SK-N-SH (cell line): ENCODE results near the gene SIRT3. TPM values are rescaled to one million over a fixed set of nuclear protein-coding genes. Genes with fewer than 3 reads are reported as not detected.

ENCODE experiments used
- CTCF ChIA-PET: fragments of 300-600, 350-600 bp; formaldehyde crosslinking; extraction: SDS; loops from one replicate; lab custom pipeline; 2021; lab: Yijun Ruan, JAX
- POLR2A ChIA-PET: fragments of 350-600 bp; sonication (Branson Sonifier 250); formaldehyde crosslinking; extraction: SDS; loops from one replicate; lab custom pipeline; 2020; ENCODE audit warnings: antibody characterized with exemption, inconsistent platforms; lab: Yijun Ruan, JAX
- DNase-seq: peaks from one replicate; pipeline ENCODE4 v3.0.0; 2012
- H2AFZ ChIP-seq: fragments of 200-600 bp; sonication (generic); 2 replicates; pipeline ENCODE4 v1.8.1; 2016; ENCODE audit warnings: antibody characterized with exemption, mild to moderate bottlenecking, low read depth
- H3F3A ChIP-seq: fragments of 200-600 bp; sonication (generic); replicated peaks from 2 replicates; pipeline ENCODE3; 2016; ENCODE audit warnings: antibody characterized with exemption, mild to moderate bottlenecking; ENCODE audit not compliant: insufficient read depth
- H3K27ac ChIP-seq, 2 experiments: fragments of 200-500 bp in 1 of 2; fragments of 200-600 bp in 1 of 2; sonication (Bioruptor generic) in 1 of 2; sonication (generic), shearing (Covaris generic) in 1 of 2; 2 replicates each; pipeline versions ENCODE4 v1.5.1 to v1.6.1; 2014 to 2016; ENCODE audit warnings: low read depth in 2 of 2, inconsistent platforms in 1 of 2, low read length in 1 of 2, mild to moderate bottlenecking in 1 of 2, mixed read lengths in 1 of 2
- H3K27me3 ChIP-seq: fragments of 200-600 bp; sonication (generic), shearing (Covaris generic); 2 replicates; pipeline ENCODE4 v1.6.1; 2016; ENCODE audit warnings: mixed run types; ENCODE audit not compliant: insufficient read depth
- H3K36me3 ChIP-seq, 2 experiments: fragments of 200-500 bp in 1 of 2; fragments of 200-600 bp in 1 of 2; sonication (Bioruptor generic) in 1 of 2; sonication (generic) in 1 of 2; replicated peaks in 1 of 2; 2 replicates each; pipeline versions ENCODE3 to v1.5.1; 2014 to 2016; ENCODE audit warnings: low read length in 1 of 2, mild to moderate bottlenecking in 1 of 2; ENCODE audit not compliant: insufficient read depth in 2 of 2, control insufficient read depth in 1 of 2
- H3K4me1 ChIP-seq, 2 experiments: fragments of 200-500 bp in 1 of 2; fragments of 200-600 bp in 1 of 2; sonication (Bioruptor generic) in 1 of 2; sonication (generic), shearing (Covaris generic) in 1 of 2; 2 replicates each; pipeline versions ENCODE4 v1.5.1 to v1.6.1; 2014 to 2016; ENCODE audit warnings: low read depth in 1 of 2, low read length in 1 of 2, mixed run types in 1 of 2; ENCODE audit not compliant: insufficient read depth in 2 of 2, control insufficient read depth in 1 of 2
- H3K4me2 ChIP-seq: fragments of 200-600 bp; sonication (generic), shearing (Covaris generic); 2 replicates; pipeline ENCODE4 v1.6.1; 2017; ENCODE audit warnings: mixed run types
- H3K4me3 ChIP-seq, 2 experiments: fragments of 200-500 bp in 1 of 2; fragments of 200-600 bp in 1 of 2; sonication (Bioruptor generic) in 1 of 2; sonication (generic), shearing (Covaris generic) in 1 of 2; 2 replicates each; pipeline versions ENCODE4 v1.5.1 to v1.8.1; 2014 to 2016; ENCODE audit warnings: low read depth in 2 of 2, inconsistent platforms in 1 of 2, low read length in 1 of 2, mild to moderate bottlenecking in 1 of 2, mixed read lengths in 1 of 2, moderate library complexity in 1 of 2
- H3K79me2 ChIP-seq: fragments of 200-600 bp; sonication (generic); 2 replicates; pipeline ENCODE4 v1.8.1; 2017; ENCODE audit warnings: mild to moderate bottlenecking; ENCODE audit not compliant: insufficient read depth
- H3K9ac ChIP-seq: fragments of 200-600 bp; sonication (generic); 2 replicates; pipeline ENCODE4 v1.6.1; 2017; ENCODE audit warnings: mixed run types
- H3K9me2 ChIP-seq: fragments of 200-600 bp; sonication (generic); 2 replicates; pipeline ENCODE4 v1.6.1; 2017; ENCODE audit warnings: mixed run types
- H3K9me3 ChIP-seq: fragments of 200-600 bp; sonication (generic); 2 replicates; pipeline ENCODE4 v1.6.1; 2017; ENCODE audit warnings: mixed run types, mild to moderate bottlenecking, moderate library complexity
- H4K20me1 ChIP-seq: fragments of 200-600 bp; sonication (generic); 2 replicates; pipeline ENCODE4 v1.6.1; 2017; ENCODE audit warnings: mild to moderate bottlenecking, mixed run types; ENCODE audit not compliant: insufficient read depth
- ELF1 ChIP-seq: IDR thresholded peaks from 2 replicates; pipeline ENCODE4 v1.4.0; 2012
- EP300 ChIP-seq, 2 experiments: IDR thresholded peaks; 2 replicates each; pipeline versions ENCODE4 v1.4.0 to v1.6.1; 2012; ENCODE audit warnings: borderline replicate concordance in 1 of 2, low read depth in 1 of 2, low read length in 1 of 2
- FOXJ3 ChIP-seq: sonication (generic); formaldehyde crosslinking; IDR thresholded peaks from 2 replicates; pipeline ENCODE4 v1.5.1; 2020; ENCODE audit warnings: mild to moderate bottlenecking, missing genetic modification reagents
- FOXM1 ChIP-seq: IDR thresholded peaks from 2 replicates; pipeline ENCODE4 v1.4.0; 2012; ENCODE audit warnings: low read depth, mild to moderate bottlenecking
- IRF3 ChIP-seq: fragments of 150-350 bp; IDR thresholded peaks from 2 replicates; pipeline ENCODE4 v1.6.1; 2016; ENCODE audit warnings: mild to moderate bottlenecking, low read depth, low read length
- MEF2A ChIP-seq: IDR thresholded peaks from 2 replicates; pipeline ENCODE4 v1.4.0; 2012; ENCODE audit warnings: low read depth, borderline replicate concordance
- POLR2AphosphoS5 ChIP-seq: IDR thresholded peaks from 2 replicates; pipeline ENCODE4 v1.6.1; 2012; ENCODE audit warnings: low read depth, low read length
- RCOR1 ChIP-seq: fragments of 150-350 bp; IDR thresholded peaks from 2 replicates; pipeline ENCODE4 v1.6.1; 2017; ENCODE audit warnings: antibody characterized with exemption, low read length
- RXRA ChIP-seq: IDR thresholded peaks from 2 replicates; pipeline ENCODE4 v1.4.0; 2012; ENCODE audit warnings: low read depth, mild to moderate bottlenecking, borderline replicate concordance
- TCF12 ChIP-seq: IDR thresholded peaks from 2 replicates; pipeline ENCODE4 v1.4.0; 2012
- USF1 ChIP-seq: IDR thresholded peaks from 2 replicates; pipeline ENCODE4 v1.4.0; 2012; ENCODE audit warnings: low read depth, borderline replicate concordance
- USF2 ChIP-seq: fragments of 150-350 bp; IDR thresholded peaks from 2 replicates; pipeline ENCODE4 v1.6.1; 2017; ENCODE audit warnings: antibody characterized with exemption, low read length, low read depth, borderline replicate concordance
- YY1 ChIP-seq: IDR thresholded peaks from 2 replicates; pipeline ENCODE4 v1.4.0; 2012; ENCODE audit warnings: low read depth, mild to moderate bottlenecking
- WGBS: methylation state at CpG from one replicate; pipeline ENCODE4 v1.1.6; 2017; ENCODE audit warnings: low lambda C conversion rate; 5-methylcytosine and 5-hydroxymethylcytosine counted together
- polyA plus RNA-seq, 3 experiments: library from polyadenylated mRNA; depleted of rRNA; stranded (reverse); fragments of >200 nt; gene quantifications; 2 replicates each; pipeline ENCODE4 v1.2.3, GENCODE V29; 2012
- TF ChIP-seq, protein P1 (sequence below): IDR thresholded peaks from 2 replicates; pipeline ENCODE4; 2012

SIRT3 gene
- polyA plus RNA-seq, 1 of the 3 experiments (the other 2 are of a cell fraction): 34.4 TPM

DNA sequence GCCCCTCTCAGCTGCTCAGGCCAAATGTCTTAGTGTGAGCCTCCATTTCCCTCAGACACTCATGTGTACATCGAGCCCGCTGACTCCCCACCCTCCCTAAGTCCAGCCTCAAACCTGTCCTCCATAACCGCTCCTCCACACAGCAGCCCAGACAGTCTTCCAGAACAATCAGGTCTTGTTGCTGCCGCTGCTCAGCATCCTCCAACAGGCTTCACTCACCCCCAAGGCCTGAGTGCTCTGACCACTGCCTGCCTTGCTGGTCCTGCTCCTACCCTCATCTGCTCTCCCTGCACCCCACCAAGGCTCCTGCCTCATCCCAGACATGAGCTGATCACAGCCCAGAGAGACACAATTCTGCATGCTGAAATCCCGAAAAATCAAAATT lies 17.7 kb upstream of the SIRT3 start:
- H2AFZ ChIP-seq: no peak overlapping the region
- no peak overlapping the region for H3K9ac ChIP-seq
- no peaks in the 10 kb centered on the region for H3K79me2 ChIP-seq
- ChIA-PET CTCF (interaction anchor here (1.2 to 1.7 kb wide), 2 partner anchors 9 to 102 kb away, joined by 3 to 4 read pairs; no protein-coding TSS in a partner anchor), POLR2A (interaction anchor here (0.6 kb wide), 1 partner anchor 338 kb away, joined by 3 read pairs; no protein-coding TSS in a partner anchor)
- H3K4me3 ChIP-seq: no peak overlapping the region
- no peaks in the 10 kb centered on the region for H4K20me1 ChIP-seq
- TF ChIP-seq RCOR1 (no peak), POLR2AphosphoS5 (no peak), RXRA (no peak), FOXM1 (no peak), ELF1 (no peak), YY1 (no peak), USF2 (no peak), MEF2A (no peak), IRF3 (no peak), FOXJ3 (CRISPR knock-in tag) (no peak), TCF12 (no peak), USF1 (no peak), EP300 (IDR thresholded peaks at IDR 0.05; ENCODE audit: borderline replicate concordance in 1 of 2, low read depth in 1 of 2, low read length in 1 of 2) (no peak)
- TF ChIP-seq, protein P1, sequence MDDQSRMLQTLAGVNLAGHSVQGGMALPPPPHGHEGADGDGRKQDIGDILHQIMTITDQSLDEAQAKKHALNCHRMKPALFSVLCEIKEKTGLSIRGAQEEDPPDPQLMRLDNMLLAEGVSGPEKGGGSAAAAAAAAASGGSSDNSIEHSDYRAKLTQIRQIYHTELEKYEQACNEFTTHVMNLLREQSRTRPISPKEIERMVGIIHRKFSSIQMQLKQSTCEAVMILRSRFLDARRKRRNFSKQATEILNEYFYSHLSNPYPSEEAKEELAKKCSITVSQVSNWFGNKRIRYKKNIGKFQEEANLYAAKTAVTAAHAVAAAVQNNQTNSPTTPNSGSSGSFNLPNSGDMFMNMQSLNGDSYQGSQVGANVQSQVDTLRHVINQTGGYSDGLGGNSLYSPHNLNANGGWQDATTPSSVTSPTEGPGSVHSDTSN: no peak
- no peak overlapping the region for H3K27ac ChIP-seq
- no peaks in the 10 kb centered on the region for H3K9me2 ChIP-seq
- no peaks in the 10 kb centered on the region for H3K4me1 ChIP-seq
- H3K9me3 ChIP-seq: no peaks in the 10 kb centered on the region
- peaks cover 19 to 45% of the 10 kb centered on the region in 2 experiments for H3K36me3 ChIP-seq
- DNase-seq: no peak
- peaks cover 14% of the 10 kb centered on the region for H3F3A ChIP-seq
- WGBS: 85% methylated on average over 5 of the region's 5 CpGs
- no peaks in the 10 kb centered on the region for H3K27me3 ChIP-seq
- H3K4me2 ChIP-seq: no peak overlapping the region
